Measurements from ENCODE around the gene RSPH10B2.
"Not testable (repeated sequence)": the region's sequence is repeated elsewhere in the genome, so short reads cannot be mapped to it uniquely, and the experiment has no call there.

The RSPH10B2 gene

DNA sequence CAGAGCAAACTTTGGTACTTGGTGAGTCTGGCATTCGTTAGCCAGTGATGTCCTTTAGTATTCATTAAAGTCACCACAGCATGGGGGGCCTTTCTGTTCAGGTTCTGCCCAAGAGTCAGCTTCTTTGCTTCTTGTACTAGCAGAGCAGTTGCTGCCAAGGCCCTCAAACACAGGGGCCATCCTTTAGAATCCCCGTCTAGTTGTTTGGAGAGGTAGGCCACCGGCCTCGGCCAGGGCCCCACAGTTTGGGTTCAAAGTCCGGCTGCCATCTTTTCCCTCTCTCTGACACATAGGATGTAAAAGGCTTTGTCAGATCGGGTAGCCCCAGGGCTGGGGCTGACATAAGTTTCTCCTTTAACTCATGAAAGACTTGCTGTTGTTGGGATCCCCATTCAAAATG is 89.8 kb downstream of the RSPH10B2 start:
- not testable (repeated sequence) for DNase-seq

DNA sequence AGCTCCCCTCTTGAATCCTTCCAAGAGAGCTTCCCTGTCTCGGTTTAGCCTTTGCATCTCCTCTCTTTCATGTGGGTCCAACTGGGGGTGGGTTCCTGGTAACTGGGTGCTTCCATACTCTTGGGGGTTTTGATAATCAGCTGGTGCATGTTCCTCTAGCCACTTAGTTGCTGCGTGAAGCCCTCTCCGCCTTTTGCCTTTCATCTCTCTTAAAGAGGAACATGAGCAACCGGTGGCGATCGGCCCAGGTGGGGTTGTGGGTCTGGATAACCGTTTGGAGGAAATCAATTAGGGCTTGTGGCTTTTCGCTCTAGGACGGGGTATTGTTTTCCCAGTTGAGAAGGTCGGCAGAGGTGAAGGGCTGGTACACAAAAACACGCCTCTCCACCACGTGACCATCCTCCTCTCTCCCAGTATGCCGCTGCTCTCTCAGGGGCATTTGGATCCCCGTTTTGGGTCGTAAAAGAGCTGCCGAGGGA is 92.1 kb downstream of the RSPH10B2 start:
- DNase-seq = not testable (repeated sequence)

DNA sequence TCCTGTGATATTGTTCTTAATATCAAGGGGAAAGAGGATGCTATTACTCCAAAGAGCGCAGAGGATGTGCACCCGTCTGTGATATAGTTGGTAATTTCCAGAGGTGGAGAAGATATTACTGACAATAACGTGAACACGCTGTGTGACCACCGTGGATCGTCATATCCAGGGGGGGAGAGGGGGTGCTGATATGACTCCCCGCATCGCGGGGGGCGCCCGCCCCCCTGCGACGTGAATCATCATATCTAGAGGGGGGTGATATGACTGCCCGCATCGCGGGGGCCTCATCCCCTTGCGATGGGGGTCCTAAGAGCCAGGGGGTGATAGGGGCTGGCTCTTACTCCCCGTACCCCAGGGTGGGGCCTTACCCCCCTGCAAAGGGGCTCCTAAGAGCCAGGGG is 93.8 kb downstream of the RSPH10B2 start:
- DNase-seq = not testable (repeated sequence)
